ENCODE data around the gene SEPTIN11.

SEPTIN11 gene

GRCh38 chr4:76987153-76987591, 37.6 kb downstream of the SEPTIN11 start:
- H3K9me2 ChIP-seq (replicated peaks; ENCODE audit: insufficient read depth, low read length): no peaks in the 10 kb centered on the region
- no peak overlapping the region for H3K4me3 ChIP-seq (ENCODE audit: insufficient read depth, low read length, poor library complexity, severe bottlenecking)
- H4K20me1 ChIP-seq (ENCODE audit: low read depth, low read length): no peaks in the 10 kb centered on the region
- H3K9ac ChIP-seq (ENCODE audit: low read length): no peak overlapping the region
- H3K79me2 ChIP-seq (ENCODE audit: insufficient read depth, low read length): peaks cover 4% of the 10 kb centered on the region; the same call in 1 of the 2 replicates
- no peak overlapping the region for H3K27ac ChIP-seq (ENCODE audit: low read depth, low read length)
- H3K4me2 ChIP-seq (ENCODE audit: low read depth, low read length, poor library complexity, severe bottlenecking): no peak overlapping the region
- no peak for TF ChIP-seq EZH2phosphoT487 (conservative IDR thresholded peaks at IDR 0.05; ENCODE audit: low read length)
- TF ChIP-seq, protein P1, sequence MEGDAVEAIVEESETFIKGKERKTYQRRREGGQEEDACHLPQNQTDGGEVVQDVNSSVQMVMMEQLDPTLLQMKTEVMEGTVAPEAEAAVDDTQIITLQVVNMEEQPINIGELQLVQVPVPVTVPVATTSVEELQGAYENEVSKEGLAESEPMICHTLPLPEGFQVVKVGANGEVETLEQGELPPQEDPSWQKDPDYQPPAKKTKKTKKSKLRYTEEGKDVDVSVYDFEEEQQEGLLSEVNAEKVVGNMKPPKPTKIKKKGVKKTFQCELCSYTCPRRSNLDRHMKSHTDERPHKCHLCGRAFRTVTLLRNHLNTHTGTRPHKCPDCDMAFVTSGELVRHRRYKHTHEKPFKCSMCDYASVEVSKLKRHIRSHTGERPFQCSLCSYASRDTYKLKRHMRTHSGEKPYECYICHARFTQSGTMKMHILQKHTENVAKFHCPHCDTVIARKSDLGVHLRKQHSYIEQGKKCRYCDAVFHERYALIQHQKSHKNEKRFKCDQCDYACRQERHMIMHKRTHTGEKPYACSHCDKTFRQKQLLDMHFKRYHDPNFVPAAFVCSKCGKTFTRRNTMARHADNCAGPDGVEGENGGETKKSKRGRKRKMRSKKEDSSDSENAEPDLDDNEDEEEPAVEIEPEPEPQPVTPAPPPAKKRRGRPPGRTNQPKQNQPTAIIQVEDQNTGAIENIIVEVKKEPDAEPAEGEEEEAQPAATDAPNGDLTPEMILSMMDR (IDR thresholded peaks at IDR 0.05; ENCODE audit: insufficient read depth, low read length, poor library complexity, severe bottlenecking): no peak
- H3K27me3 ChIP-seq (ENCODE audit: low read length): no peaks in the 10 kb centered on the region
- no peaks in the 10 kb centered on the region for H3F3A ChIP-seq (ENCODE audit: insufficient read depth)
- no peak overlapping the region for H2AFZ ChIP-seq (ENCODE audit: low read depth, low read length, severe bottlenecking)
- H3K9me3 ChIP-seq (ENCODE audit: insufficient read depth, low read length): no peaks in the 10 kb centered on the region
- no peaks in the 10 kb centered on the region for H3K36me3 ChIP-seq (ENCODE audit: low read length)

- Histone ChIP-seq H3K36me3 (ENCODE audit: low read length) (no peaks in the 10 kb centered on the region), H2AFZ (ENCODE audit: low read depth, low read length, severe bottlenecking) (no peak overlapping the region), H4K20me1 (ENCODE audit: low read depth, low read length) (no peaks in the 10 kb centered on the region), H3K27me3 (ENCODE audit: low read length) (no peaks in the 10 kb centered on the region), H3K9me2 (replicated peaks; ENCODE audit: insufficient read depth, low read length) (no peaks in the 10 kb centered on the region), H3K27ac (ENCODE audit: low read depth, low read length) (no peak overlapping the region), H3K9ac (ENCODE audit: low read length) (no peak overlapping the region), H3K4me2 (ENCODE audit: low read depth, low read length, poor library complexity, severe bottlenecking) (no peak overlapping the region), H3K4me3 (ENCODE audit: insufficient read depth, low read length, poor library complexity, severe bottlenecking) (no peak overlapping the region), H3F3A (ENCODE audit: insufficient read depth) (no peaks in the 10 kb centered on the region), H3K79me2 (ENCODE audit: insufficient read depth, low read length) (peaks cover 4% of the 10 kb centered on the region; the same call in 1 of the 2 replicates), H3K9me3 (ENCODE audit: insufficient read depth, low read length) (no peaks in the 10 kb centered on the region)
- TF ChIP-seq EZH2phosphoT487 (conservative IDR thresholded peaks at IDR 0.05; ENCODE audit: low read length): no peak
- TF ChIP-seq, protein P1 (IDR thresholded peaks at IDR 0.05; ENCODE audit: insufficient read depth, low read length, poor library complexity, severe bottlenecking): no peak
Measured at GRCh38 chr4:76987685-76988084, 38.1 kb downstream of the SEPTIN11 start.

GRCh38 chr4:76989391-76990061, 40.0 kb downstream of the SEPTIN11 start:
- Histone ChIP-seq H3K27ac (ENCODE audit: low read depth, low read length) (no peak overlapping the region), H3K79me2 (ENCODE audit: insufficient read depth, low read length) (no peaks in the 10 kb centered on the region; the same call in 1 of the 2 replicates), H3K4me3 (ENCODE audit: insufficient read depth, low read length, poor library complexity, severe bottlenecking) (no peak overlapping the region), H2AFZ (ENCODE audit: low read depth, low read length, severe bottlenecking) (no peak overlapping the region), H3K9me3 (ENCODE audit: insufficient read depth, low read length) (no peaks in the 10 kb centered on the region), H3K9me2 (replicated peaks; ENCODE audit: insufficient read depth, low read length) (no peaks in the 10 kb centered on the region), H4K20me1 (ENCODE audit: low read depth, low read length) (no peaks in the 10 kb centered on the region), H3F3A (ENCODE audit: insufficient read depth) (no peaks in the 10 kb centered on the region), H3K36me3 (ENCODE audit: low read length) (no peaks in the 10 kb centered on the region), H3K4me2 (ENCODE audit: low read depth, low read length, poor library complexity, severe bottlenecking) (no peak overlapping the region), H3K27me3 (ENCODE audit: low read length) (no peaks in the 10 kb centered on the region), H3K9ac (ENCODE audit: low read length) (no peak overlapping the region)
- TF ChIP-seq, protein P1 (IDR thresholded peaks at IDR 0.05; ENCODE audit: insufficient read depth, low read length, poor library complexity, severe bottlenecking): no peak
- TF ChIP-seq EZH2phosphoT487 (conservative IDR thresholded peaks at IDR 0.05; ENCODE audit: low read length): no peak
